Cardiac muscle cell (in vitro differentiated cells and primary cell): ENCODE measurements around the gene ERGIC3. TPM values are rescaled to one million over a fixed set of nuclear protein-coding genes. Genes with fewer than 3 reads are reported as not detected.

ENCODE experiments used
- DNase-seq, 2 donors: peaks; one replicate each; pipeline versions ENCODE4 v3.0.0 to v3.0.0-alpha.2; 2010 to 2017; ENCODE audit warnings: low read depth in 1 of 2, low spot score in 1 of 2
- H3K27ac ChIP-seq: fragments of 200-600 bp; sonication (generic); 2 replicates; pipeline ENCODE4 v1.5.1; 2016
- H3K27me3 ChIP-seq: fragments of 200-600 bp; sonication (generic); 2 replicates; pipeline ENCODE4 v1.6.0; 2016; ENCODE audit warnings: control low read depth
- H3K36me3 ChIP-seq: fragments of 200-600 bp; sonication (generic); 2 replicates; pipeline ENCODE4 v1.5.1; 2016; ENCODE audit warnings: control low read depth
- H3K4me1 ChIP-seq: fragments of 200-600 bp; sonication (generic); 2 replicates; pipeline ENCODE4 v1.8.1; 2017; ENCODE audit warnings: low read depth, mild to moderate bottlenecking, mixed run types
- H3K4me3 ChIP-seq: fragments of 200-600 bp; sonication (generic); 2 replicates; pipeline ENCODE4 v1.5.1; 2016; ENCODE audit warnings: mild to moderate bottlenecking
- H3K9me3 ChIP-seq: fragments of 200-600 bp; sonication (generic); 2 replicates; pipeline ENCODE4 v1.5.1; 2017; ENCODE audit warnings: low read depth, mild to moderate bottlenecking, control low read depth
- polyA plus RNA-seq: library from polyadenylated mRNA; unstranded; fragments of >200 nt; fragmentation: Nextera tagmentation; extraction: Ambion mirVana; gene quantifications from 2 replicates; pipeline ENCODE4 v1.2.1, GENCODE V29; 2016
- total RNA-seq: library from RNA; depleted of rRNA; stranded (reverse); fragments of >200 nt; gene quantifications from 2 replicates; pipeline ENCODE4 v1.2.3, GENCODE V29; 2016
- TF ChIP-seq, protein P1 (sequence below): IDR thresholded peaks from 2 replicates; pipeline ENCODE4 v1.5.1; 2012; ENCODE audit warnings: low read depth, mild to moderate bottlenecking, low read length

The ERGIC3 gene
- 213 and 254 TPM in 2 replicates for total RNA-seq
- 170 and 179 TPM in 2 replicates for polyA plus RNA-seq

DNA sequence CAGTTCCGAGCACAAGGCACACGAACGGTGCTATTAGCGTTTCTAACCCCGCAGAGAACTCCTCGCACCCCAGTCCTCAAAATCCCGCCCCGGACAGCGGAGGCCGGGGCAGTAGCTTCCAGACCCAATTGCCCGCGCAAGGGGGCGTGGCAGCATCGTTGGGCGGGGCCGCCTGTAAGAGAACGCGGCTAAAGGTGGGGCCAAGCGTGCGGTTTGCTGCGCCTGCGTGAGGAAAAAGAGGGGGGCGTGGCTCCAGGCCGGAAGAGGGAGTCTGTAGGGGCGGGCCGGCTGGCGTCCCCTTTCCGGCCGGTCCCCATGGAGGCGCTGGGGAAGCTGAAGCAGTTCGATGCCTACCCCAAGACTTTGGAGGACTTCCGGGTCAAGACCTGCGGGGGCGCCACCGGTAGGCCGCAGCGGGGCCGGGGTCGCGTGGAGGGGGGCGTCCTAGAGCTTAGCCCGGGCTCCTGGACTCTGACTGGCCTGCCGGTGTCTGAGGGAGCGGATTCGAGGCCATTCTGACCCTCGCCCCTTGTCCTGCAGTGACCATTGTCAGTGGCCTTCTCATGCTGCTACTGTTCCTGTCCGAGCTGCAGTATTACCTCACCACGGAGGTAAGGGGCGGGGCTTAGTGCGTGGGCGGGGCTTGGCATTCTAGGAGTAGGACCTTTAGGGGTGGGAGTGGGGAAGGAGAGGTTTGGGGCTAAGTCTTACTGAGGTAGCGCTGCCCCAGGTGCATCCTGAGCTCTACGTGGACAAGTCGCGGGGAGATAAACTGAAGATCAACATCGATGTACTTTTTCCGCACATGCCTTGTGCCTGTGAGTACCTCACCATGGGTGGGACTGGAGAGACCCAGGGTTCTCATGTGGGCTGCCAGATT is at the start of gene ERGIC3:
ERGIC3 (plus strand) TSS at position 296 of the 880 bp plus-strand sequence; CDS start at position 316, 20 bp downstream.
- Histone ChIP-seq H3K36me3 (peaks cover 4% of the 10 kb centered on the region), H3K27me3 (no peaks in the 10 kb centered on the region), H3K9me3 (no peaks in the 10 kb centered on the region), H3K4me3 (peak within 1 kb of the TSS; percentile 72), H3K4me1 (peaks cover 10% of the 10 kb centered on the region), H3K27ac (peak within 1 kb of the TSS; percentile 86)
- TF ChIP-seq, protein P1, sequence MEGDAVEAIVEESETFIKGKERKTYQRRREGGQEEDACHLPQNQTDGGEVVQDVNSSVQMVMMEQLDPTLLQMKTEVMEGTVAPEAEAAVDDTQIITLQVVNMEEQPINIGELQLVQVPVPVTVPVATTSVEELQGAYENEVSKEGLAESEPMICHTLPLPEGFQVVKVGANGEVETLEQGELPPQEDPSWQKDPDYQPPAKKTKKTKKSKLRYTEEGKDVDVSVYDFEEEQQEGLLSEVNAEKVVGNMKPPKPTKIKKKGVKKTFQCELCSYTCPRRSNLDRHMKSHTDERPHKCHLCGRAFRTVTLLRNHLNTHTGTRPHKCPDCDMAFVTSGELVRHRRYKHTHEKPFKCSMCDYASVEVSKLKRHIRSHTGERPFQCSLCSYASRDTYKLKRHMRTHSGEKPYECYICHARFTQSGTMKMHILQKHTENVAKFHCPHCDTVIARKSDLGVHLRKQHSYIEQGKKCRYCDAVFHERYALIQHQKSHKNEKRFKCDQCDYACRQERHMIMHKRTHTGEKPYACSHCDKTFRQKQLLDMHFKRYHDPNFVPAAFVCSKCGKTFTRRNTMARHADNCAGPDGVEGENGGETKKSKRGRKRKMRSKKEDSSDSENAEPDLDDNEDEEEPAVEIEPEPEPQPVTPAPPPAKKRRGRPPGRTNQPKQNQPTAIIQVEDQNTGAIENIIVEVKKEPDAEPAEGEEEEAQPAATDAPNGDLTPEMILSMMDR, result no peak
- peak; percentile 98 to 99 for DNase-seq

DNA sequence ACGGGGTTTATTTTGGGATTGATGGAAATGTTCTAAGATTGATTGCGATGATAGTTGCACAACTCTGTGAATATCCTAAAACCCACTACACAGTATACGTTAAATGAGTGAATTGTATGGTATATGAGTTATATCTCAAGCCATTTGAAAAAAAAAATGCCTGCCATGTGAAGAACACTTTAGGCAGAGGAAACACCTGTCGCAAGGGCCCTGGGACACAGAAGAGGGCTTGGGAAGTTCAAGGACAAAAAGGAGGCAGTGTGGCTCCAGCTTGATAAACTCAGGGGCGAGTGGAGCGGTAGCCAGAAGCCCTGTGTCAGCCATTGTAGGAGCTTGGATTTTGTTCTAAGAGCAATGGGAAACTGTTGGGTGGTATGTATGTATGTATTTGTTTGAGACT is 49.5 kb upstream of the ERGIC3 start:
- no peak overlapping the region for H3K4me3 ChIP-seq
- TF ChIP-seq, protein P1, result no peak

DNA sequence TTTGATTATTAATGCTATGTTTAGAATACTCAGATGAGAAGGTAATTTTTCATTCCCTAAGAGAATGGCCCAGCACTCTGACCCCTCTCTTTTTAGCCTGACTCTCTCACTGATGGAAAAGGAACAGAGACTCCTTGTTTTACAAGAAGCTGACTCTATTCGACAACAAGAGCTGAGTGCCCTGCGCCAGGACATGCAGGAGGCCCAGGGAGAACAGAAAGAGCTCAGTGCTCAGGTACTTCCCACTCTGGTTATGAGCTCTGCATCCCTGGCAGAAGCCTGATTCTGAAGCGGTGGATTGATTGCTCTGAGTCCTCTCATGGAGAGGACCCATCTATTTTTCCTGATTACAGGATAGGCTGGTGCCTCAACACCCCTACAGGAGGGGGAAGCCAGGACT is 45.4 kb upstream of the ERGIC3 start:
- H3K36me3 ChIP-seq, result peaks cover 61% of the 10 kb centered on the region
- TF ChIP-seq, protein P1, result no peak
- no peak overlapping the region for H3K4me3 ChIP-seq
- H3K4me1 ChIP-seq, result no peaks in the 10 kb centered on the region
- no peak for DNase-seq
- H3K27me3 ChIP-seq, result no peaks in the 10 kb centered on the region
- no peak overlapping the region for H3K27ac ChIP-seq
- no peaks in the 10 kb centered on the region for H3K9me3 ChIP-seq

More for the DNA sequence above, 49.5 kb upstream of the ERGIC3 start:
- DNase-seq, result no peak
- no peaks in the 10 kb centered on the region for H3K9me3 ChIP-seq
- no peaks in the 10 kb centered on the region for H3K27me3 ChIP-seq
- H3K4me1 ChIP-seq, result no peaks in the 10 kb centered on the region
- H3K27ac ChIP-seq, result no peak overlapping the region
- peaks cover 52% of the 10 kb centered on the region for H3K36me3 ChIP-seq

DNA sequence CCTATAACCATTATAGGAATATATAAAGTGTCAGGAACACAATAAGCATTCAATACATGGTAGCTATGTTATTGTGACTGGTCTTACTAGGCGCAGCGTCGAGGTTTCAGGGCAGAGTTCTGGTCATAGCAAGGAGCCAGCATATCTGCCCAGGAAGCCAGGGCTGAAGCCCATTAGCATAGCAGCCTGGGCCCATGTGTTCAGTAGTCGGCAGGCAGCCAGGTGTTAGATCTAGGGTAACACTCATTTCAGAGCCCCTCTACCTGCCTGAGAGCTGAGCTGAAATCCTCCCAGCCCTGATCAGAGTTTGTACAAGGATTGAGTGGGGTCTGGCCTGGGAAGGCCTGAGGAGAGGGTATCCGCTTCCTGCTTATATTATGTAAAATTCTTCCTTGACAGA is 44.6 kb upstream of the ERGIC3 start:
- no peaks in the 10 kb centered on the region for H3K9me3 ChIP-seq
- no peak overlapping the region for H3K4me3 ChIP-seq
- H3K27ac ChIP-seq, result no peak overlapping the region
- no peak for DNase-seq
- H3K36me3 ChIP-seq, result peaks cover 59% of the 10 kb centered on the region
- H3K4me1 ChIP-seq, result no peaks in the 10 kb centered on the region
- TF ChIP-seq, protein P1, result no peak
- no peaks in the 10 kb centered on the region for H3K27me3 ChIP-seq

DNA sequence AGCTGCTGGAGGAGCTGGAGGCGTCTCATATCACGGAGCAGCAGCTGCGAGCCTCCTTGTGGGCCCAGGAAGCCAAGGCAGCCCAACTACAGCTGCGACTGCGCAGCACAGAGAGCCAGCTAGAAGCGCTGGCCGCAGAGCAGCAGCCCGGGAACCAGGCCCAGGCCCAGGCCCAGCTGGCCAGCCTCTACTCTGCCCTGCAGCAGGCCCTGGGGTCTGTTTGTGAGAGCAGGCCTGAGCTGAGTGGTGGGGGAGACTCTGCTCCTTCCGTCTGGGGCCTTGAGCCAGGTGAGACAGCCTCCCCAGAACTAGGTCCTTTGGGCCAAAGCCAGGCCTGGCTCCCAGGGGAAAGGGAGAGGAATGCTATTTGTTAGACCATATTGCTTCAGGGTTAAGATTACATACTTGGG is 44.1 kb upstream of the ERGIC3 start:
- H3K27me3 ChIP-seq, result no peaks in the 10 kb centered on the region
- TF ChIP-seq, protein P1, result no peak
- H3K36me3 ChIP-seq, result peaks cover 58% of the 10 kb centered on the region
- no peaks in the 10 kb centered on the region for H3K4me1 ChIP-seq
- no peak overlapping the region for H3K4me3 ChIP-seq
- no peak overlapping the region for H3K27ac ChIP-seq
- DNase-seq, result peak in 1 of 2 donors; percentile 70
- H3K9me3 ChIP-seq, result no peaks in the 10 kb centered on the region
